NCI-H748 (cell line): ENCODE results near the gene LSR.
"Not testable (repeated sequence)": the region's sequence is repeated elsewhere in the genome, so short reads cannot be mapped to it uniquely, and the experiment has no call there.

Experiments
- DNase-seq: peaks from one replicate; lab custom pipeline; 2025; ENCODE audit not compliant: unreplicated experiment; lab: John Stamatoyannopoulos, UW

LSR gene

DNA sequence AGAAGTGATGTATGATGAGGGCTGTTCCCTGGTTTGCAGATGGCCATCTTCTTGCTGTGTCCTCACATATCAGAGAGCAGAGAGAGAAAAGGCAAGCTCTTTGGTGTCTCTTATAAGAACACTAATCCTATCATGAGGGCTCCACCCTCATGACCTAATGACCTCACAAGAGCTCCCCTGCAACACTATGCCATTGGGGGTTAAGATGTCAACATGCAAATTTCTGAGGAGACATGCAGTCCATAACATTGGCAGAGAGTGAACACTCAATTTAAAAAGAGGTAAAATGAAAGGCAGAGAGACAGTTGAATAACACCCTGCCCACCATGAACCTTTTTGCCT lies 31.2 kb upstream of the LSR start:
- no peak for DNase-seq

DNA sequence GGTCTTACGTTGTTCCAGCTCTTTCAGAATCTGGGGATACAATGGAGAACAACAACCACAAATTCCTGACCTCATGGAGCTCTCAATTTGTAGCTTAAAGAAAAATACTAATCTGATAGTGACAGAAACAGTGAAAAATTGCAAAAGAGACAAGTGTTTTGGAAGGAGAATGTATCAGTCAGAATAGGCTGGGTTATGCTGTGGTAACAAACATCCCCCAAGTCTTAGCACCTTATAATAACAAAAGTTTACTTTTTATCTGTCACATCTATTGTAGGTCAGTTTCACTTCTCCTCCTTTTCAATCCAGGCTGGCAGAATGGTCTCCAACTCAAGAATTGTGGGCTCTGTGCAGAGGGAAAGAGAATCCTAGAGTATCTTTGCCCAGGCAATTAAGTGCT lies 29.8 kb upstream of the LSR start:
- no peak for DNase-seq

DNA sequence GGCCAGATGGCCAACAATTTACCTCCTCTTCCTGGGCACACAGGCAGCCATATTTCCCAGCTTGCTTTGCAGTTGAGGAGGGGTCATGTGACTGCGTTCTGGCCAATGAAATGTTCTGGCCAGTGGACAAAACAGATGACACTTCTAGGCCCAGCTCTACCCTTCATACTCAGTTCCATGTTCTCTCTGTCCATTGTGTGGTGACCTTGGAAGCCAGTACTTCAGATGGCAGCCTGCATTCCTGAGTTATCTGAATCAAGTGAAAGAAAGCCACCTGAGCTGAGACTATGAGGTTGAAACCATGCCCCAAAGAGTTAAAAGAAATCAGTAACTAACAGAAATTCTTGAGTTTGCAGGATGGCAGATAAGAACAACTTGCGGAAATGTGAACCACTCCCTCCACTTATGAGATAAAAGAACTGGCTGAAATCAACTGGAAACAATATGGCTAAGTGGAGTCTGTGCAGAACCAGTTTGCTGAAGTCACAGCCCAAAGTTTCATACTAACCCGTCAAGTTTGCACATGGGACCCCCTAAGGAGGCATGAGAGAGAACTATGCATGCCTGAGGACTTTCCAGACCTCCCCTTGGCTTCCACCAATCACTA lies 28.4 kb upstream of the LSR start:
- DNase-seq = no peak

DNA sequence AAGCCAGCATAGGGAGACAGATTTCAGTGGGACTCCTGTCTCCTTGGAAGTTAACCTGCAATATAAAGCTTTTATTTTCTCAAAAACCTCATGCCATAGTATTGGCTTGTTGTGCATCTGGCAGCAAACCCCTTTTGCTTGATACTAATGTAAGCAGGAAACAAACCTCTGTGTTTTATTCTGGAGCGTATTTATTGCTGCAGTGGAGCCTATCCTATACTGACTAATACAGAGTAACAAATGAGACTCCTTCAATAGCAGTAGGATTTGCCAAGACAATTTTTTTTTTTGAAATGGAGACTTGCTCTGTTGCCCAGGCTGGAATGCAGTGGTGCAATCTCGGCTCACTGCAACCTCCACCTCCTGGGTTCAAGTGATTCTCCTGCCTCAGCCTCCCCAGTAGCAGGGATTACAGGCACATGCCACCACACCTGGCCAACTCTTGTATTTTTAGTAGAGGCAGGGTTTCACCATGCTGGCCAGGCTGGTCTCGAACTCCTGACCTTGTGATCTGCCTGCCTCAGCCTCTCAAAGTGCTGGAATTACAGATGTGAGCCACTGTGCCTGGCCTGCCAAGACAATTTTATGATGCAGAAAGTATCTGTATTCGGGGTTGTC lies 27.7 kb upstream of the LSR start:
- DNase-seq = not testable (repeated sequence)

DNA sequence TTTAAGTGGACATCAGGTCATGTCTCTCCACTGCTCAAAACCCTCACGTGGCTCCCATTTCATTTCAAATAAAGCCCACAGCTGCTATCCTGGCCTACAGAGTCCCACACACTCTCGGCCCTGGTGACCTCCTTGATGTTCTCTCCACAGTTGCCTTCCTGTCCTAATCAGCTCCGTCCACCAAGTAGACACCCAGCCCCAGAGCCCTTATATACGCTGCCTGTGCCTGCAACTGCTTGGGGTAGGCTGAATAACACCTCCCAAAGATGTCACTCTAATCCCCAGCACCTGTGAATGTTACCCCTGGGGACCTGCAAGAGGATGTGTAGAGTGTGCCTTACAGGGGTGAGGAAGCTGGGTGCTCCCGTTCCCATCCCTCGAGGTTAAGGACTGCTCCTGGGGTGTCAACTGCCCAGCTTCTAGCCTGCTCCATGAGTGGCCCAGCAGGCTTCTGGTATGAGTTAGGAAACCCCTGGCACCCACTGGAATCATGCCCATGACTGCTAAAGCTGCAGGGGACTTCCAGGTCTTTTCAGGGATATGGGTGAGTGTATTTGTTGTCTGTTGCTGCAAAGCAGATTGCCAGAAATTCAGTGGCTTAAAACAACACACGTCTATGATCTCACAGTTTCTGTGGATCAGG lies 26.3 kb upstream of the LSR start:
- no peak for DNase-seq

DNA sequence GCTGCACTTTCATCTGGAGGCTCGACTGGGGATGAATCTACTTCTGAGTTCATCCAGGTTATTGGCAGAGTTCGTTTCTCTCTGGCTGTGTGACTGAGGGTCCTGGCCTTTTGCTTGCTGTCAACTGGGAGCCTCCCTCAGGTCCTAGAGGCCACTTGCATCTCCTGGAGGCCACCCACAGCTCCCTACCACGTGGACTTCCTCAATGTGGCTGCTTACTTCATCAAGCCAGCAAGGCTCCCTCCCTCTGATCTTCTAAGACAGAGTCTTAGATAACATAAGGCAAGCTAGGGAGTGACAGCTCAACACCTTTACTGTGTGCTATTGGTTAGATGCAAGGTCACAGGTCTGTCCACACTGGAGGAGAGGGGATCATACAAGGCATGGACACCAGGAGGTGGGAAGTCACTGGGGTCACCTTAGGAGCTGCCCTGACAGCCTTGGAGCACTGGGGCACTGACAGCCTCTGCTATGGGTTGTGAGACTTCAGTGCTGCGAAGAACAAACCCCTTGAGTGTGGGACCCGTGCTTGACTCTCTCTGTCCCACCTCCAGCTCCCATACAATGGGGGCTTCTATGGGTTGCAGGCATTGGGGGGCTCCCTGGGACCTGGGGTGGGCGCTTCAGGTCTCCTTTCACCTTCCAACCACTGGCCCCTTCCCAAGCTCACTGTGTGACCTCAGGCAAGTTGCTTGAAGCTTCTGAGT lies 25.6 kb upstream of the LSR start:
- DNase-seq = no peak

DNA sequence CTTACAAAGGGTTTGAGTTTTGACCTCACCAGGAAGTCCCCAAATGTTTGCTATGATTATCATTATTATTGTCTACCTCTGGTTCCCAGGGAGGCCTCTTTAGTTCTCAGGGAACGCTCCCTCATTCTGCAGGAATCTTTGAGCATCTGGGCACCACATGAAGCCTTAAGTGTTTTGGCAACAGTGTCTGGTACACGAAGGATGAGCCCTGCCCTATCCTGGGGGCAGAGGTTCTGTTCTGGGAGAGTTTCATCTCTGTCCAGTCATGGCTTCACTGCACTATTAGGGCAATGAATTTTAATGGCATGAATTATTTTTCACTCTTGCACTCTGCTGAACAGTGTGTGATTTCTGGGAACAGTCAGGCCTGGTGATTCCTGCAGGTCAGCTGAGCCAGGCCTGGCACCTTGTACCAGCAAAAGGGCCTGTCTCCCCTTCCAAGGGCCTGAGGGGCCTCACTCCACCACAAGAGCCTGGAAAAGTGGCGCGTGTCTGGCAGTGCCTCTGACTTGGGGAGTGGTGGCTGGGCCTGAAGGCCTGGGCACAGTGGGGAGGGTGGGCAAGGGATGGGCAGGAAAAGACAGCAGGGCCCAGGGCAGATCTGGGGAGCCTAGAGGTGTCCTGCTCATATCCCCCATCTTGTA lies 24.8 kb upstream of the LSR start:
- no peak for DNase-seq

DNA sequence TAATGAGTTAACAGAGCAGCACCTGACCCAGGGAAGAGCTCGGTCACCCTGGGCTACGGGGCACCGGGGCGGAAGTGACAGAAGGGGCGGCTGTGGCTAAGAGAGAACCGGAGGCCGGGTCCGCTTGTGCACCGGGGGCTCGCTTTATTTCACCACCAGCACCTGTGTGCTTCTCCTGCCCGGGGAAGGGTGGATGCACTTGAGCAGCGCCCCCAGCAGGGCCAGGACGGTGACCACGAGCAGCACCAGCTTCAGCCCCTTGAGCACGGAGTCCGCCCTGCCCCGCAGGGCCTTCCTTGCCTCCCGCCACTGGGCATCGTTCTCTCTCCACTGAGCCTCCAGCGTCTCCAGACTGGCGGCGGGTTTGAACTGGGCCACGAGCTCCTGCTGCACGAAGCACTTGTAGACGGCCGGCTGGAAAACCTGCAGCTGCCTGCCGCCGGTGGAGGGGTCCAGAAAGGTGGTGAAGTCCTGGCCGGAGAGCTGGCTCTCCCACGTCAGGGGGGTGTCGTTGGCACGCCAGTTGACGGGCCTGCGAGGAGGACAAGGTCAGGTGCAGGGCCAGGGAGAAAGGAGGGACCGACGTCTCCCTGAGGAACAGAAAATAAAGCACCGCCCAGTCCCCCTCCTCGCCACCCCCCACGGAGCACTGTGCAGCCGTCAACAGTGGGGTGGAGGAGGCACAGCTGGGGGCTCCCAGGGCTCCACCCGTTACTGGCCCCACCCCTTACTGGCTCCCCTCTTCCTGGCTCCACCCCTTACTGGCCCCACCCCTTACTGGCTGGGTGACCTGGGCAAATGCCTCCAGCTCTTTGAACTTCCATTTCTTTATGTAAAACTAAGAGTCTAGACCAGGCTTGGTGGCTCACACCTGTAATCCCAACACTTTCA lies 23.9 kb upstream of the LSR start:
- DNase-seq = peak; percentile 36

DNA sequence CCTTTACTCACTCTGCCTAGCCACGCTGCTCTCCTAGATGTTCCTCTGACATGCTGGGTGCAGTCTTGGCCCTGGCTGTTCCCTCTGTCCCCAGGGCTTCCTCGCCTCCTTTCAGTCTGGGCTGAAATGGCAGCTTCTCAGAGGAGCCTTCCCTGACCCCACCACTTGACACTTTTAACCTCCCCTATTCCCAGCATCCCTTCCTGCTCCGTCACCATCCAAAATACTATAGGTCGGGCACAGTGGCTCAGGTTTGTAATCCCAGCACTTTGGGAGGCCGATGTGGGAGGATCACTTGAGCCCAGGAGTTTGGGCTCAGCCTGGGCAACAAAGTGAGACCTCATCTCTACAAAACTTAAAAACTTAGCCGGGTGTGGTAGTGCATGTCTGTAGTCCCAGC lies 22.9 kb upstream of the LSR start:
- no peak for DNase-seq

DNA sequence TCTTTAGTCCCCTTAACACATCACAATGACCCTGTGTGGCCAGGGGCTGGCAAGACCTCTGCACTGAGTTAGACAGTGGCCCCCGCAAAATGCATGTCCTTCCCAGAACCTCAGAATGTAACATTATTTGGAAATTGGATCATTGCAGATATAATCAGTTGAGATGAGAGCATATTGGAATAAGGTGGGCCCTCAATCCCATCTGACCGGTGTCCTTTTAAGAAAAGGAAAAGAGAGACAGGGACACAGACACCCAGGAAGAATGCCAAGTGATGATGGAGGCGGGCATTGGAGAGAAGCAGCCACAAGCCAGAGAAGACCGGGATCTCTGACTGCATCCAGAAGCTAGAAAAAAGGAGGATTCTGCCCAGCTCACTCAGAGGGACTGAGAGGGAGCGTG lies 22.1 kb upstream of the LSR start:
- no peak for DNase-seq

DNA sequence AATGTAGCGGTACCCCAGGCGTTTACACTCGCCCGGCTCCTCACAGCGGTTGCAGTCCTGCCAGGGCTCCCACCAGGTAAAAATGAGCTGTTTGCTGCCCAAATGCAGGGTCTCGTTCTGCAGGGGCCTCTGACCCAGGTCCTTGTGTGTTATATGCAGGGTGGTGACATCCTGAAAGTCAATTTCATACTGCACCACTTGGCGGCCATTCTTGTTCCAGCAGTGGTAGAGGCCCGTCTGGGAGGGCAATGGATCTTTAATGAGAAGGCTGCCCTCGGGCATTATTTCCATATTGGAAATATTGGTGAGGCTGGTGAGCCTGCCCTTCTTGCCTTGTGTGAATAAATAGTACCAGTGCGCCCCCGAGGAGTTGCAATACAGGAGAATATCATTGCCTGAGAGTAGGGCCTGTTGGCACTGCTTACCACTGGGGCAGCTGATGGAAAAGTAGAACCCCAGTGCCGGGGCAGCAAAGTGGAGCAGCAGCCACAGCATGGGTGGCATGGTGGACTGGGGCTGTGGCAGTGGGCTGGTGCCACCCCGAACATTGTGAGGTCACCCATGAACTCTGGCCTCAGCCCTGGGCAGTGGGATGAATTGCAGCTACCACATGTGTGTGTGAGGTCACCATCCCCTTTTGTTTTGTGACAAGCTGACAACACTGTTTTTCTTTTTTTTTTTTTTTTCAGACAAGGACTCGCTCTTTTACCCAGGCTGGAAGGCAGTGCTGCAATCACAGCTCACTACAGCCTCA lies 20.4 kb upstream of the LSR start, which contains the start of gene FAM187B:
Gene FAM187B (minus strand): TSS at position 563 of the 754 bp plus-strand sequence. CDS start 59 bp downstream, at position 504.
- no peak for DNase-seq

DNA sequence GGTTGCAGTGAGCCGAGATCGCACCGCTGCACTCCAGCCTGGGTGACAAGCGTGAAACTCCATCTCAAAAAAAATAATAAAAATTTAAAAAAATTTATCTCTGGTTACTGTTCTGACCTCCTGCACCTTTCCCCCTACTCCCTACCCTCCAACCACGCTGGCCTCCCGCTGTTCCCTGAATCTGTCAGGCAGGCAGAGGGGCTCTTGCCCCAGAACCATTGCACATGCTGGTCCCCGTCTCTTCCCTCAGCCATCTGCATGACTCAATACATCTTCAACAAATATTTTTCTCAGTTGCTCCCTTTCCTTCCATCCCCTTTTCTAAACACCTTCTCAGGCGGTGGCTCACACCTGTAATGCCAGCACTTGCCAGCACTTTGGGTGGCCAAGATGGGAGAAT lies 19.2 kb upstream of the LSR start:
- DNase-seq = no peak

DNA sequence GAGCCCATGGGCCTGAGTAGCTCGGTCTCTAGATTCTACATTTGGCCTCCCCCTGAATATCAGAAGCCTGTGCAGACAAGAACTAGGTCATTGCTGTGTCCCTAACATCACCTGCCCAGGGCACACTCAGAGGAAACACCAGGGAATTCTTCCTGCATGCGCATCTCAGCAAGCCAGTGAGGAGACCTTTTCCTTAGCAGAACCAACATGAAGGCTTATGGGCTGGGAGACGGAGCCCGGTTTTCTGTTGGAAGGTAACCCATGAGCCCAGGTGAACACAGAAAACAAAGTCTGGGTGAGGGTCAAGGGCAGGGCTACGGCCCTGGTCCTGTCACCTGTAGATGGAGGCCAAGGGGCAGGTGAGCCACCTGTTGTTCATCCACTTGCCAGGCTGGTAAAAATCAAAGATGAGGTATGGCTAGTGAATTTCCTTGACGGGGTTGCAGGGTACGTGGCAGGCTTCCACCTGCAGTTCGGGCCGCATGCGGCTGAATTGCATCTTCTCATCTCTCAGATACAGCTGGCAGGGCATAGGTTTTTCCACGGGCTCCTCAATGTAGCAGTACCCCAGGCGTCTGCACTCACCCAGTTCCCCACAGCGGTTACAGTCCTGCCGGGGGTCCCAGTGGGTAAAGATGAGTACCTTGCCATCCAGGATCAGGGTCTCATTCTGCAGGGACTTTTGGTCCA lies 16.7 kb upstream of the LSR start:
- no peak for DNase-seq

DNA sequence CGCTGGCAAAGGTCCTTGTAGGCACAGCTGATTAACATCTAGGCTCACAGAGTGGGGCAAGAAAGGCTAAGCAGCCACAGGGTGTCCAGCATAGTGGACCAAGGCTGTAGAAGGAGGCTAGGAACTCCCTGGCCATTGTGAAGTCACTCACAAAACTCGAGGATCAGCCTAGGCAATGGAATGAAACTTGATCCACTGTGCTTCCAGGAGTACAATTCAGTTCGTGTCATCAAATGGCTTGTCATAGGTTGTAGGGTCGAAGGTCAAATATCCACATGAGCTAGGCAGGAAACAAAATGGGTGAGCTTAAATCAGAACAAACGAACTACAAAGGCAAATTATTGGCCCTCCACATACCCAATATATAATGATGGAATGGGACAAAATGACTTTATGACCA lies 15.9 kb upstream of the LSR start:
- no peak for DNase-seq

DNA sequence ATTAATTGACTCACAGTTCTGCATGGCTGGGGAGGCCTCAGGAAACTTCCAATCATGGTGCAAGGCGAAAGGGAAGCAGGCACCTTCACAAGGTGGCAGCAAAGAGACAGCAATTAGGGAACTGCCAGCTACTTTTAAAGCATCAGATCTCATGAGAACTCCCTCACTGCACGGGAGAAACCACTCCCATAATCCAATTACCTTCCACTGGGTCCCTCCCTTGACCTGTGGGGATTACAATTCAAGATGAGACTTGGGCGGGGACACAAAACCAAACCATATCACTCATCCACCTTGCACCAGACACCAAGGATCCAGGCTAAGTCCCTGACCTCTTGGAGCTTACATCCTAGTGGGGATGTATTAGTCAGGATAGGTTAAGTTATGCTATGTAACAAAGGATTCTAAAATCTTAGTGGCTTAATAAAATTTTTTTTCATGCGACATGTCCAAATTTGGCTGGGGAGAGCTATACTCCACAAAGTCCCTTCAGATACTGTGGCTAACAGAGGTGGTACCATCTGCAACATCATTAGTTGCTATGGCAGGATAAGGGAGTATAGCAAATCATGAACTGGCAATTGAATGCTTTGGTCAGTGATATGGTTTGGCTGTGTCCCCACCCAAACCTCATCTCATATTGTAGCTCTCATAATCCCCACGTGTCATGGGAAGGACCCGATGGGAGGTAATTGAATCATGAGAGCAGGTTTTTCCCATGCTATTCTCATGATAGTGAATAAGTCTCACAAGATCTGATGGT lies 12.0 kb upstream of the LSR start:
- peak; percentile 68 for DNase-seq

DNA sequence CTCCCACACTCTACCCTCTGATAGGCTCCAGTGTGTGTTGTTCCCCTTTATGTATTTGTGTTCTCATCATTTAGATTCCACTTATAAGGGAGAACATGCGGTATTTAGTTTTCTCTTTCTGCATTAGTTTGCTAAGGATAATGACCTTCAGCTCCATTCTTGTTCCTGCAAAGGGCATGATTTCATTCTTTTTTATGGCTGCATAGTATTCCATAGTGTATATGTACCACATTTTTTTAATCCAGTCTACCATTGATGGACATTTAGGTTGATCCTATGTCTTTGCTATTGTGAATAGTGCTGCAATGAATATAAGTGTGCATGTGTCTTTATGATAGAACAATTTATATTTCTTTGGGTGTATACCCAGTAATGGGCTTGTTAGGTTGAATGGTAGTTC lies 9.2 kb upstream of the LSR start:
- DNase-seq = not testable (repeated sequence)

DNA sequence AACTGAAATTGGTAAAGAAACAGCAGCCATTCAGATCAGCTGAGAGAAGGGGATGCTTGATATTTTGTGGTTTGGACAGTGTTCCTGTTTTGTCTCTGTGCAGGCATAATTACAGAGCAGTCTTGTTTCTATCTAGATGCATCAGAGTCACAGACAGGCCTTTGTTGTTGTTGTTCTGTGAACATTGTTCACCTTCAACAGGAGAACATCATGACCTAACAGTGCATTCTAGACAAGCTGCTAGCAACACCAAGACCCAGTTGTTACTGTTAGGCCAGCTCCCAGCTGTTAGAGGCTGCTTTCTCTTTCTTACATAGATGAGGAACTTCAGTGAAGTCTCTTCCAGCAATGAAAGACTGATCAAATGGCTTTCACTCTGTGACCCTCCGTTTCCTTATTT lies 8.5 kb upstream of the LSR start:
- DNase-seq = no peak

DNA sequence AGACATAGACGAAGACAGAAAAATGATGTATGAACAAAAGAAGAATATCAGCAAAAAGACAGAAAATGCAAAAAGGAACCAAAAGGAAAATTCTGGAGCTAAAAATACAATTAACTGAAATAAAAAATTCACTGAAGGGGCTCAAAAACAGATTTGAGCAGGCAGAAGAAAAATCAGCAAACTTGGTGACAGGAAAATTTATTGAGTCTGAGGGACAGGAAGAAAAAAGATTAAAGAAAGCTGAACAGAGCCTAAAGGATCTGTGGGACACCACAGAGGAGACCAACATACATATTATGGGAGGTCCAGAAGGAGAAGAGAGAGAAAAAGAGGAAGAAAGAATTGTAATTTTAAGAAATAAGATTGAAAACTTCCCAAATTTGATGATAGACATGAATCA lies 7.4 kb upstream of the LSR start:
- DNase-seq = no peak
